ENCODE data around the gene CD300LF.

CD300LF gene

GRCh38 chr17:74680213-74680612 is 32.5 kb downstream of the CD300LF start:
- Histone ChIP-seq H3K9ac (ENCODE audit: low read length) (no peak overlapping the region), H3K27me3 (ENCODE audit: control insufficient read depth, insufficient read depth, low read length) (no peaks in the 10 kb centered on the region), H3K4me1 (ENCODE audit: control insufficient read depth, low read depth, low read length) (peaks cover 7% of the 10 kb centered on the region), H3K9me3 (ENCODE audit: control insufficient read depth, low read depth, low read length) (no peaks in the 10 kb centered on the region), H3K4me3 (ENCODE audit: low read length) (no peak overlapping the region), H3K36me3 (ENCODE audit: control insufficient read depth, low read depth, low read length) (no peaks in the 10 kb centered on the region), H3K27ac (ENCODE audit: low read length) (no peak overlapping the region)

GRCh38 chr17:74679374-74679773 is 33.3 kb downstream of the CD300LF start:
- Histone ChIP-seq H3K4me1 (ENCODE audit: control insufficient read depth, low read depth, low read length) (peaks cover 7% of the 10 kb centered on the region), H3K36me3 (ENCODE audit: control insufficient read depth, low read depth, low read length) (no peaks in the 10 kb centered on the region), H3K9me3 (ENCODE audit: control insufficient read depth, low read depth, low read length) (no peaks in the 10 kb centered on the region), H3K4me3 (ENCODE audit: low read length) (no peak overlapping the region), H3K9ac (ENCODE audit: low read length) (no peak overlapping the region), H3K27ac (ENCODE audit: low read length) (no peak overlapping the region), H3K27me3 (ENCODE audit: control insufficient read depth, insufficient read depth, low read length) (peaks cover 7% of the 10 kb centered on the region)

- H3K27me3 ChIP-seq (ENCODE audit: control insufficient read depth, insufficient read depth, low read length): peaks cover 10% of the 10 kb centered on the region
Measured at GRCh38 chr17:74678541-74678940, 34.2 kb downstream of the CD300LF start.

GRCh38 chr17:74677558-74678466 is 34.9 kb downstream of the CD300LF start:
- no peaks in the 10 kb centered on the region for H3K36me3 ChIP-seq (ENCODE audit: control insufficient read depth, low read depth, low read length)
- H3K9ac ChIP-seq (ENCODE audit: low read length): no peak overlapping the region
- peaks cover 7% of the 10 kb centered on the region for H3K4me1 ChIP-seq (ENCODE audit: control insufficient read depth, low read depth, low read length)
- H3K27ac ChIP-seq (ENCODE audit: low read length): no peak overlapping the region
- no peak overlapping the region for H3K4me3 ChIP-seq (ENCODE audit: low read length)
- H3K9me3 ChIP-seq (ENCODE audit: control insufficient read depth, low read depth, low read length): no peaks in the 10 kb centered on the region
- peaks cover 17% of the 10 kb centered on the region for H3K27me3 ChIP-seq (ENCODE audit: control insufficient read depth, insufficient read depth, low read length)

More at GRCh38 chr17:74678541-74678940, 34.2 kb downstream of the CD300LF start:
- Histone ChIP-seq H3K4me1 (ENCODE audit: control insufficient read depth, low read depth, low read length) (peaks cover 7% of the 10 kb centered on the region), H3K27ac (ENCODE audit: low read length) (no peak overlapping the region), H3K36me3 (ENCODE audit: control insufficient read depth, low read depth, low read length) (no peaks in the 10 kb centered on the region), H3K4me3 (ENCODE audit: low read length) (no peak overlapping the region), H3K9ac (ENCODE audit: low read length) (no peak overlapping the region), H3K9me3 (ENCODE audit: control insufficient read depth, low read depth, low read length) (no peaks in the 10 kb centered on the region)

GRCh38 chr17:74671031-74671771 is 41.5 kb downstream of the CD300LF start:
- no peak overlapping the region for H3K27ac ChIP-seq (ENCODE audit: low read length)
- no peaks in the 10 kb centered on the region for H3K4me1 ChIP-seq (ENCODE audit: control insufficient read depth, low read depth, low read length)
- H3K9me3 ChIP-seq (ENCODE audit: control insufficient read depth, low read depth, low read length): no peaks in the 10 kb centered on the region
- H3K27me3 ChIP-seq (ENCODE audit: control insufficient read depth, insufficient read depth, low read length): peaks cover 76% of the 10 kb centered on the region
- no peaks in the 10 kb centered on the region for H3K36me3 ChIP-seq (ENCODE audit: control insufficient read depth, low read depth, low read length)
- H3K4me3 ChIP-seq (ENCODE audit: low read length): no peak overlapping the region
- H3K9ac ChIP-seq (ENCODE audit: low read length): no peak overlapping the region

GRCh38 chr17:74670329-74670728 is 42.4 kb downstream of the CD300LF start:
- Histone ChIP-seq H3K4me1 (ENCODE audit: control insufficient read depth, low read depth, low read length) (no peaks in the 10 kb centered on the region), H3K9ac (ENCODE audit: low read length) (no peak overlapping the region), H3K9me3 (ENCODE audit: control insufficient read depth, low read depth, low read length) (no peaks in the 10 kb centered on the region), H3K27me3 (ENCODE audit: control insufficient read depth, insufficient read depth, low read length) (peaks cover 76% of the 10 kb centered on the region), H3K4me3 (ENCODE audit: low read length) (no peak overlapping the region), H3K36me3 (ENCODE audit: control insufficient read depth, low read depth, low read length) (no peaks in the 10 kb centered on the region), H3K27ac (ENCODE audit: low read length) (no peak overlapping the region)

GRCh38 chr17:74663561-74663960 is 49.2 kb downstream of the CD300LF start:
- H3K27me3 ChIP-seq (ENCODE audit: control insufficient read depth, insufficient read depth, low read length): peaks cover 16% of the 10 kb centered on the region
- H3K4me3 ChIP-seq (ENCODE audit: low read length): no peak overlapping the region
- H3K9me3 ChIP-seq (ENCODE audit: control insufficient read depth, low read depth, low read length): no peaks in the 10 kb centered on the region
- no peak overlapping the region for H3K27ac ChIP-seq (ENCODE audit: low read length)
- no peaks in the 10 kb centered on the region for H3K36me3 ChIP-seq (ENCODE audit: control insufficient read depth, low read depth, low read length)
- H3K4me1 ChIP-seq (ENCODE audit: control insufficient read depth, low read depth, low read length): no peaks in the 10 kb centered on the region
- H3K9ac ChIP-seq (ENCODE audit: low read length): no peak overlapping the region

- H3K27me3 ChIP-seq (ENCODE audit: control insufficient read depth, insufficient read depth, low read length): no peaks in the 10 kb centered on the region
Measured at GRCh38 chr17:74659889-74660288, 52.8 kb downstream of the CD300LF start.

GRCh38 chr17:74658620-74659019 is 54.1 kb downstream of the CD300LF start:
- Histone ChIP-seq H3K36me3 (ENCODE audit: control insufficient read depth, low read depth, low read length) (no peaks in the 10 kb centered on the region), H3K9me3 (ENCODE audit: control insufficient read depth, low read depth, low read length) (no peaks in the 10 kb centered on the region), H3K9ac (ENCODE audit: low read length) (no peak overlapping the region), H3K4me3 (ENCODE audit: low read length) (no peak overlapping the region), H3K4me1 (ENCODE audit: control insufficient read depth, low read depth, low read length) (no peaks in the 10 kb centered on the region), H3K27ac (ENCODE audit: low read length) (no peak overlapping the region), H3K27me3 (ENCODE audit: control insufficient read depth, insufficient read depth, low read length) (no peaks in the 10 kb centered on the region)

More at GRCh38 chr17:74659889-74660288, 52.8 kb downstream of the CD300LF start:
- Histone ChIP-seq H3K4me3 (ENCODE audit: low read length) (no peak overlapping the region), H3K27ac (ENCODE audit: low read length) (no peak overlapping the region), H3K9ac (ENCODE audit: low read length) (no peak overlapping the region), H3K9me3 (ENCODE audit: control insufficient read depth, low read depth, low read length) (no peaks in the 10 kb centered on the region), H3K36me3 (ENCODE audit: control insufficient read depth, low read depth, low read length) (no peaks in the 10 kb centered on the region), H3K4me1 (ENCODE audit: control insufficient read depth, low read depth, low read length) (no peaks in the 10 kb centered on the region)

GRCh38 chr17:74654742-74655141 is 58.0 kb downstream of the CD300LF start:
- H3K27me3 ChIP-seq (ENCODE audit: control insufficient read depth, insufficient read depth, low read length): peaks cover 18% of the 10 kb centered on the region
- no peak overlapping the region for H3K9ac ChIP-seq (ENCODE audit: low read length)

GRCh38 chr17:74652020-74652419 is 60.7 kb downstream of the CD300LF start:
- Histone ChIP-seq H3K27me3 (ENCODE audit: control insufficient read depth, insufficient read depth, low read length) (peaks cover 18% of the 10 kb centered on the region), H3K4me3 (ENCODE audit: low read length) (no peak overlapping the region), H3K9ac (ENCODE audit: low read length) (no peak overlapping the region), H3K27ac (ENCODE audit: low read length) (no peak overlapping the region), H3K4me1 (ENCODE audit: control insufficient read depth, low read depth, low read length) (no peaks in the 10 kb centered on the region), H3K9me3 (ENCODE audit: control insufficient read depth, low read depth, low read length) (no peaks in the 10 kb centered on the region), H3K36me3 (ENCODE audit: control insufficient read depth, low read depth, low read length) (no peaks in the 10 kb centered on the region)

More at GRCh38 chr17:74654742-74655141, 58.0 kb downstream of the CD300LF start:
- no peaks in the 10 kb centered on the region for H3K36me3 ChIP-seq (ENCODE audit: control insufficient read depth, low read depth, low read length)
- no peak overlapping the region for H3K4me3 ChIP-seq (ENCODE audit: low read length)
- no peak overlapping the region for H3K27ac ChIP-seq (ENCODE audit: low read length)
- H3K4me1 ChIP-seq (ENCODE audit: control insufficient read depth, low read depth, low read length): no peaks in the 10 kb centered on the region
- no peaks in the 10 kb centered on the region for H3K9me3 ChIP-seq (ENCODE audit: control insufficient read depth, low read depth, low read length)
